GM21360 (cell line): ENCODE results near the gene ODF2.

Experiments
- ATAC-seq: cut with Tn5 transposase; IDR thresholded peaks from one replicate; pipeline ENCODE4 v1.9.1; 2021; ENCODE audit warnings: mild to moderate bottlenecking, moderate library complexity; ENCODE audit not compliant: unreplicated experiment

The ODF2 gene

DNA sequence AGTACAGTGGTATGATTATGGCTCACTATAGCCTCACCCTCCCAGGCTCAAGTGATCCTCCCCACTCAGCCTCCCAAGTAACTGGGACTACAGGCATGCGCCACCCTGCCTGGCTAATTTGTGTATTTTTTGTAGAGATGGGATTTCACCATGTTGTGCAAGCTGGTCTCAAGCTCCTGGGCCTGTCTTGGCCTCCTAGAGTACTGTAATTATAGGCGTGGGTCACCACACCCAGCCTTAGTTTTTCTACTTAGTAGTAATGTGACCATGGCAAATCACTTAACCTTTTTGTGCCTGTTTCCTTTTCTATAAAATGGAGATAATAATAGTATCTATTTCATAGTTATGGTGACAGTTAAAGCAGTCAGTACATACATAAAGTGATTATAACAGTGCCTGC lies 70.9 kb downstream of the ODF2 start:
- no peak for ATAC-seq

- ATAC-seq = no peak
Observed at GRCh38 chr9:128528445-128529160, 72.8 kb downstream of the ODF2 start.

DNA sequence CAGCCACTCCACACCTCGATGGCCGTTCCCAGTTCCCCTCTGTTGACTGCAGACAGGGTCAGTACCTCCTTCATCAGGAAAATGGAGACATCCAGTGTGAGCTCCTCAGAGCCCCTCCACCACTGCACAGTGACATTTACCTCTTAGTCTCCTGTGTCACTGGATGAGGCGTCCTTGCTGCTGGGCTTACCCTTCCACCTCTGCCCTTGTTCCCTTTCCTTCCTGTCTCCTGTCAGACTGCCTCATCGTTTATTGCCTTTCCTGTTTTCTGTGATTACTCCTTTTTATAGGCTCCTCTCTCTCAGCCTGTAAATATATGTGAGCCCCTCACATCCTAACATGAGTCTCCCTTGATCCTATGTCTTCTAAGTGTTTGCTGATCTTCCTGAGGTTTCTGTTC lies 73.4 kb downstream of the ODF2 start:
- ATAC-seq = no peak

GRCh38 chr9:128532581-128532980 lies 76.8 kb downstream of the ODF2 start:
- ATAC-seq = no peak

- ATAC-seq = no peak
Observed at GRCh38 chr9:128540634-128541360, 85.0 kb downstream of the ODF2 start.

- no peak for ATAC-seq
Observed at GRCh38 chr9:128546504-128546903, 90.7 kb downstream of the ODF2 start.

GRCh38 chr9:128548876-128549275 lies 93.1 kb downstream of the ODF2 start:
- ATAC-seq = no peak

DNA sequence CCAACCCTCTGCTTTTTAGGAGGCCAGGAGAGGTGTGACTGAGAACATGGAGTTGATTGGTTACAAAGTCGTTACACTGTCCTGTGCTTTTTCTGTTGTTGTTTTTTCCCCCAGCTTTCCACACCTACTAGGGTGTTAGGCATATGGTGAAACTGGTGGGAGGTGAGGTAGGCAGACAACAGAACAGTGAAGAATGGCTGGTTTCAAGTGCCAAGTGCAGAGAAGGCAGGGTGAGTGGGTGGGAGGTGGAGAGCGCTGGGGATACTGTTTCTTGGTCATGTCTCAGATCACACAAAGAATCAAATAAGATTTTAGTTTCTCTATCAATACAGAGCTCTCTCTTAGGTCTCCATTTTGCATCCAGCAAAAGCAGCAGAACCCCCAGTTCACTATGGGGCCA lies 94.4 kb downstream of the ODF2 start:
- ATAC-seq = no peak
